ENCODE results near the gene ATF6.
"Not testable (repeated sequence)": the region's sequence is repeated elsewhere in the genome, so short reads cannot be mapped to it uniquely, and the experiment has no call there.

Gene ATF6

DNA sequence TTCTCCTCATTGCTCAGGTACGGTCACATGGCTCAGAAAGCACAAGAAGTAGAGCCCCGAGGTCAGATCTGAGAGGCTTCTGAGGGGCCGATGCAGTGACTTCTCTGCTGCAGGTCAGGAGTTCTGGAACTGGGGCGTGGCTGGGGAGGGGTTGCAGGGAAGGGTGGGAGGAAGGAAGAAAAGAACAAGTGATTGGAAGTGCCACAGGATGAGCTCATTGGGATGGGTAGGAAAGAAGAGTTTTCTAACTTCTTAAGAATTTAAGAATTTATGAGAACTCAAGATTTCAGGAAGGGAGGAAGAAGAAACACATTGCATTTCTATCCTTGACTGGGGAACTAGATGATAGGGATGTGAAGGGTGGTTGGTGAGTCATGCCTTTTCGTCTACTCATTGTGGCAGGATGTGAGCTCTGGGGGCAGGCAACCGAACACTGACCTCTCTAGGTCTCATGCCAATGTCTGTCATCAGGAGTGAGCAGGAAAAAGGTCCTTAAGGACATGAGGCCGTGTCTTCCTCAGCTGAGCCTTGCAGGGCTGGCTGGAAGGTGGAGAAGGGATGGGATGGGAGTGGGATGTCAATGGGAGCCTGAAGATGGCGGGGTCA is 44.3 kb upstream of the ATF6 start:
- no peak overlapping the region for H3K27ac ChIP-seq
- H3K27me3 ChIP-seq (ENCODE audit: insufficient read depth, low read depth, severe bottlenecking) = peaks cover 100% of the 10 kb centered on the region
- TF ChIP-seq, protein P1, sequence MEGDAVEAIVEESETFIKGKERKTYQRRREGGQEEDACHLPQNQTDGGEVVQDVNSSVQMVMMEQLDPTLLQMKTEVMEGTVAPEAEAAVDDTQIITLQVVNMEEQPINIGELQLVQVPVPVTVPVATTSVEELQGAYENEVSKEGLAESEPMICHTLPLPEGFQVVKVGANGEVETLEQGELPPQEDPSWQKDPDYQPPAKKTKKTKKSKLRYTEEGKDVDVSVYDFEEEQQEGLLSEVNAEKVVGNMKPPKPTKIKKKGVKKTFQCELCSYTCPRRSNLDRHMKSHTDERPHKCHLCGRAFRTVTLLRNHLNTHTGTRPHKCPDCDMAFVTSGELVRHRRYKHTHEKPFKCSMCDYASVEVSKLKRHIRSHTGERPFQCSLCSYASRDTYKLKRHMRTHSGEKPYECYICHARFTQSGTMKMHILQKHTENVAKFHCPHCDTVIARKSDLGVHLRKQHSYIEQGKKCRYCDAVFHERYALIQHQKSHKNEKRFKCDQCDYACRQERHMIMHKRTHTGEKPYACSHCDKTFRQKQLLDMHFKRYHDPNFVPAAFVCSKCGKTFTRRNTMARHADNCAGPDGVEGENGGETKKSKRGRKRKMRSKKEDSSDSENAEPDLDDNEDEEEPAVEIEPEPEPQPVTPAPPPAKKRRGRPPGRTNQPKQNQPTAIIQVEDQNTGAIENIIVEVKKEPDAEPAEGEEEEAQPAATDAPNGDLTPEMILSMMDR (IDR thresholded peaks at IDR 0.05; ENCODE audit: low read depth, low read length) = no peak
- H3K36me3 ChIP-seq = no peaks in the 10 kb centered on the region; the same call in 1 of the 2 replicates
- H3K9me3 ChIP-seq (ENCODE audit: severe bottlenecking) = peaks cover 2% of the 10 kb centered on the region
- no peak overlapping the region for H3K4me3 ChIP-seq (ENCODE audit: low read depth, low read length)
- DNase-seq = no peak

DNA sequence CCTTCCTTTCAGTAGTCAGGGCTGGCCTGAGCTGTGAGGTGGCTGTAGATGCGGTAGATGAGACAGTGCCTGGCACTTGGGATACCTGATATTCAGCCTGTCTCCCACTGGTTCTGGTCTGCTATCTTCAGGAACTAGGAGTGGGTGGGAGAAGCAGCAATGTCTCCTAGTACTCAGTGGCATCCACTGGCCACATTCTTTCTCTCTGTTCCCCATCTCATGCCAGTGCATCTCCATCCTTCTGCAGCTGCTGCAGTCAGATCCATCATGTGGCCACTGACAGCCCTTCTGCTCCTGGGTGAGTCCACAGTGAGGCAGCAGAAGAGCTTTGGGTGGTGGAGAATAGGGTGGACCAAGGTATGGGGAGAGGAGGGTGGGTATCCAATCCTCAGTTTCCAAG is 43.7 kb upstream of the ATF6 start:
- TF ChIP-seq, protein P1 (IDR thresholded peaks at IDR 0.05; ENCODE audit: low read depth, low read length) = no peak
- DNase-seq = no peak

DNA sequence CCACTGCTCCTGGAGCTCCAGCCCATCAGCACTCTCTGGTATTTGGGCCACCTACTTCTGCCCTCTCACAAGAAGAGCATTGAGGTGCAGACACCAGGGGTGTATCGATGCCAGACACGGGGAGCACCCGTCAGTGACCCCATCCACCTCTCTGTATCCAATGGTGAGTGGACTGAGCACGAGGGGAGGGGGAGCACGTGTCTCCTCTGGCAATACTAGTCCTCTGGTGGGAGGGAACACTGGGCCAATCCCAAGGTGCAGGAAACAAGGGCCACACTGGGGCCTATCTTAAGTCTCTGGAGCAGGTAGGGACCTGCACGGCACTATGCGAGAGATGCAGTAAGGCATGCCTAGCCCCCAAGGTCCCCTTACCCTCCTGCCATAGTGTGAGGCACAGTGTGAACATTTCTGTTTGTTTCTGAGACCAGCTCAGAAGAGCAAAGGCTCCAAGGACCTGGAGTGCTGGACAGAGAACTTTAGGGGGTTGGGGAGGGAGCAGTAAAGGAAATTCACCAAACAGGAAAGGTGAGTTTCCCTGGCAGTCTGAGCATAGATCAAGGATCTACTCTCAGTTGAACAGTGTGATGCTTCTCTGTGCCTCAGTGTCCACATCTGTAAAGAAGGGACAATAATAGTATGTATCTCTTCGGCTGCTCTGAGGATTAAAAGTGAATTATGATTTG is 42.5 kb upstream of the ATF6 start:
- Histone ChIP-seq H3K36me3 (no peaks in the 10 kb centered on the region; the same call in 1 of the 2 replicates), H3K4me3 (ENCODE audit: low read depth, low read length) (no peak overlapping the region), H3K27me3 (ENCODE audit: insufficient read depth, low read depth, severe bottlenecking) (peaks cover 99% of the 10 kb centered on the region), H3K27ac (no peak overlapping the region), H3K9me3 (ENCODE audit: severe bottlenecking) (peaks cover 2% of the 10 kb centered on the region)
- TF ChIP-seq, protein P1 (IDR thresholded peaks at IDR 0.05; ENCODE audit: low read depth, low read length) = no peak
- DNase-seq = no peak

More for the DNA sequence above, 43.7 kb upstream of the ATF6 start:
- Histone ChIP-seq H3K4me3 (ENCODE audit: low read depth, low read length) (no peak overlapping the region), H3K27ac (no peak overlapping the region), H3K36me3 (no peaks in the 10 kb centered on the region; the same call in 1 of the 2 replicates), H3K27me3 (ENCODE audit: insufficient read depth, low read depth, severe bottlenecking) (peaks cover 99% of the 10 kb centered on the region), H3K9me3 (ENCODE audit: severe bottlenecking) (peaks cover 2% of the 10 kb centered on the region)

DNA sequence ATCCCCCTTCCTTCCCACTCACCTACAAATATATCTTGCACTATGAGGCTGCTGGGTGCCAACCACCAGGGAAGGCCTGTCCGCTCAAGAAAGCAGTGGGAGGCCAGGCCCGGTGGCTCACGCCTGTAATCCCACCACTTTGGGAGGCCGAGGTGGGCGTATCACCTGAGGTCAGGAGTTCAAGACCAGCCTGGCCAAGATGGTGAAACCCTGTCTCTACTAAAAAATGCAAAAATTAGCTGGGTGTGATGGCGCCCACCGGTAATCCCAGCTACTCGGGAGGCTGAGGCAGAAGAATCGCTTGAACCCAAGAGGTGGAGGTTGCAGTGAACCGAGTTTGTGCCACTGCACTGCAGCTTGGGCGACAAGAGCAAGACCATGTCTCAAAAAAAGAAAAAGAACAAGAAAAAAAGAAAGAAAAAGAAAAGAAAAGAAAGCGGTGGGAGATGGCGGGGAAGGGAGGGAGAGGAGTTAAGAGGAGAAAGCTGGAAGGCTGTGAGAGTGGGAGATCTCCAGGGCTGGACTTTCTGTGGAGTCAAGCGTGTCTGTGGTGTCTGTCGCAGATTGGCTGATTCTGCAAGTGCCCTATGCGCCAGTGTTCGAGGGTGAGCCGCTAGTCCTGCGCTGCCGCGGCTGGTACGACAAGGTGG is 40.7 kb upstream of the ATF6 start:
- H3K27ac ChIP-seq; H3K36me3 ChIP-seq; H3K9me3 ChIP-seq (ENCODE audit: severe bottlenecking); DNase-seq: not testable (repeated sequence)
- Histone ChIP-seq H3K27me3 (ENCODE audit: insufficient read depth, low read depth, severe bottlenecking) (peaks cover 99% of the 10 kb centered on the region), H3K4me3 (ENCODE audit: low read depth, low read length) (peak overlapping the region; percentile 54)
- TF ChIP-seq, protein P1 (IDR thresholded peaks at IDR 0.05; ENCODE audit: low read depth, low read length) = 0 out of 2 replicates have a peak, but pooled peaks have one; percentile 13

DNA sequence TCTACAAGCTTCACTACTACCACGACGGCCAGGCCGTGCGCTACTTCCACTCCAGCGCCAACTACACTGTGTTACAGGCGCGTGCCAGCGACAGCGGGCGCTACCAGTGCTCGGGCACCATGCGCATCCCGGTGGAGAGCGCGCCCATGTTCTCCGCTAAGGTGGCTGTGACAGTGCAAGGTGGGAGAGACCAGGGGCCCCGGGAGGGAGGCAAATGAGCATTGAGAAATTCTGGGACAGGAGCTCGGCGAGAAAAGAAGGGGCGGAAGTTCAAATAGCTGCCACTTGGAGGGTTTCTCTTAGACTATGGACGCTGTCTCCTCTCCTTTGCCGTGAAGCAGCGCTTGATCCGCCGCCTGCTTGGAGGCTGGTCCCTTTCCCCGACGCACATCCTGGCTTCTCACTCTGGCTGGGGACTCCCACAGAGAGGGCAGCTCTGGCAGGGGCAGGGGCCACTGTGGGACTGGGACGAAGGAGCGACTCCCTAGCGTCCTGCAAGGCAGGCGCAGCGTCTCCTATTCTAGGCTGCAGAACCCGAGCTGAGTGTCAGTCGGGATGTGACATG is 40.1 kb upstream of the ATF6 start:
- TF ChIP-seq, protein P1 (IDR thresholded peaks at IDR 0.05; ENCODE audit: low read depth, low read length) = no peak
- Histone ChIP-seq H3K4me3 (ENCODE audit: low read depth, low read length) (peak overlapping the region; percentile 54), H3K9me3 (ENCODE audit: severe bottlenecking) (peaks cover 2% of the 10 kb centered on the region), H3K27me3 (ENCODE audit: insufficient read depth, low read depth, severe bottlenecking) (peaks cover 99% of the 10 kb centered on the region), H3K27ac (no peak overlapping the region), H3K36me3 (no peaks in the 10 kb centered on the region; the same call in 1 of the 2 replicates)
- peak; percentile 52 for DNase-seq
